ENCODE measurements around the gene PTPN2.
"Not testable (repeated sequence)": the region's sequence is repeated elsewhere in the genome, so short reads cannot be mapped to it uniquely, and the experiment has no call there.

The PTPN2 gene

GRCh38 chr18:12821408-12821807 lies 62.6 kb downstream of the PTPN2 start:
- no peak for DNase-seq

- DNase-seq: no peak
Measured at GRCh38 chr18:12820506-12820905, 63.5 kb downstream of the PTPN2 start.

- DNase-seq: no peak
Measured at GRCh38 chr18:12819841-12820240, 64.2 kb downstream of the PTPN2 start.

GRCh38 chr18:12819322-12819721 lies 64.7 kb downstream of the PTPN2 start:
- no peak for DNase-seq

- no peak for DNase-seq
Measured at GRCh38 chr18:12818243-12818642, 65.8 kb downstream of the PTPN2 start.

GRCh38 chr18:12816451-12816850 lies 67.6 kb downstream of the PTPN2 start:
- DNase-seq: no peak

DNA sequence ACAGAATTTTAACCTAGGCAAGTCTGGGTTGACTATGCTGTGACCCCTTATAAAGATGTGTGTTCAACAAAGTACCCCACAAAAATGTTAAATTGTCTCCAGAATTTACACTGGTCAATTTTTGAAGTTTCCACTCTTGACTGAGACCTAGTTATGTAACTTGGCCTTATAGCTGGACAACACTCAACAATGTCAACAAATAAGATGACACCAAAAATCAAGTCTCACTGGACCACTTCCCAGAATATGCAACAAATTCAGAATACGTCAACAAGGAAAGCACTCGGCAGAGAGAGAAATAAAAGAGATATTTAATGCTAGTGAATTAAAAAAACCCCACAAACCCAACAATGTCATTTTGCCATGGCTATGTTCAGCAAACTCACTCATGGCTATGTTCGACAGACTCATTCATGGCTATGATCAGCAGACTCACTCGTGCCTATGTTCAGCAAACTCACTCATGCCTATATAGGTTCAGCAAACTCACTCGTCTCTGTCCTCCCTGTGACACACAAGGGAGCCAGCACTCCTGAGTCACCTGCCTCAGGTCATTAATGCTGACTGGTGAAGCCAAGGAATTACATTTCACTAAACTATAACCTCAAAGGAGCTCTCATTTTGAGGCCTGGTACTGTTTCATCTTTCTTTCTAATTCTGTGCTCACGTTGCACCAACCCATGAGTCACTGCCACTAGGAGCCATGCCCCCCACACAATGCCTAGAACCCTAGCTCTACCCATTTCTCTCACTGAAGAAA lies 72.7 kb downstream of the PTPN2 start:
- DNase-seq: no peak

- no peak for DNase-seq
Measured at GRCh38 chr18:12803069-12803936, 80.7 kb downstream of the PTPN2 start.

GRCh38 chr18:12802538-12802937 lies 81.5 kb downstream of the PTPN2 start:
- DNase-seq: no peak

DNA sequence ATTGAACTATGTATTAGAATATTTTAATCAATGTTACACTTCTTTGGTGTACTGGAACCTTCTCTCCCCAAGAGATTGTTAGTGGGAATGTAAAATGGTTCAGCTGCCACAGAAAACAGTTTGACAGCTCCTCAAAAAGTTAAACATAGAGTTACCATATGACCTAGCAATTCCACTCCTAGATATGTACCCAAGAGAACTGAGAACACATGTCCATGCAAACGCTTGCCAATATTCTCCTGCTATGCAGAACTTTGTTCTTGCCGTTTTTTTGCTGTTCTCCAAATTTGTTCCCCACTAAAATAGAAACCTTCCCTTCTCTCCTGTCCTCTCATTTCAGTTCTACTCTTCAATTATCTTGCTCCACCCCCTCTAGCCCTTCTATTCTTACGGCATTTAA lies 87.6 kb downstream of the PTPN2 start:
- no peak for DNase-seq

- DNase-seq: no peak
Measured at GRCh38 chr18:12791610-12792009, 92.4 kb downstream of the PTPN2 start.

GRCh38 chr18:12786669-12787068 lies 97.4 kb downstream of the PTPN2 start:
- DNase-seq: no peak

GRCh38 chr18:12783524-12783923 lies 100.5 kb downstream of the PTPN2 start:
- no peak for DNase-seq

DNA sequence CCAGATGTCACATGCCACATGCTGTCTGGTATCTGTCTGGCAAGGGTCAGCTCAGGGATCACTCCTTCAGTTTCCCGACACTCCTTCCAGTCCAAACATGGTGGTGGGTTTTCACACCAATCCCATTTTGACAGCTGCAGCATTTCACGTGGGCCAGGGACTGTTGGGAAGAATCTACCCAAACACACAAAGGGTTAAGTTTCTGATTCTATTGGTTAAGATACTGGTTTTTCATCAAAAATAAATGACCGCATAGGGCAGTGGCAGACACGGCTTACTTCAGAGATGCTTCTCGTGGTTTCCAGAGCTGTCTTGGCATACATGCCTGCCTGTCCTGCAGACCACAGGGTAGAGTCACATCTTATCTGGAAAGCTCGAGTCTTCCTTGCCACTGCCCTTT lies 101.5 kb downstream of the PTPN2 start:
- DNase-seq: no peak

- no peak for DNase-seq
Measured at GRCh38 chr18:12779456-12779855, 104.6 kb downstream of the PTPN2 start.

DNA sequence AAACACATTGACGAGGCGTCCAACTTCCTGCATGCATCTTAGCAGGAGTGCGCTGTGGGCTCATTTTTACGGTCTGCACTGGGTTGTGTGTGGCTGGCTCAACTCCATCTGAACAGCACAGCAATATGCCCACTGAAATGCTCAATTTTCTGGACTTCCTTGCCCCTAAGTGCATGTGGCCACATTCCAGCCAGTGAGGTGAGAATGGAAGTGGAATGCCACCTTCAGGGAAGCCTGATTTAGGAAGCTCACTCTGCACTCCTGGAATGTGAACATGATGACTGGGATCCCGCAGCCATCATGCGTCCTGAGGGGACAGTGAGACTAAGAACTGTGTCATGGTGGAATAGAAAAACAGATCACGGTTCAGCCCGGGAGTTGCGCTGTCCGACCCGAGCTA lies 105.0 kb downstream of the PTPN2 start:
- DNase-seq: no peak

DNA sequence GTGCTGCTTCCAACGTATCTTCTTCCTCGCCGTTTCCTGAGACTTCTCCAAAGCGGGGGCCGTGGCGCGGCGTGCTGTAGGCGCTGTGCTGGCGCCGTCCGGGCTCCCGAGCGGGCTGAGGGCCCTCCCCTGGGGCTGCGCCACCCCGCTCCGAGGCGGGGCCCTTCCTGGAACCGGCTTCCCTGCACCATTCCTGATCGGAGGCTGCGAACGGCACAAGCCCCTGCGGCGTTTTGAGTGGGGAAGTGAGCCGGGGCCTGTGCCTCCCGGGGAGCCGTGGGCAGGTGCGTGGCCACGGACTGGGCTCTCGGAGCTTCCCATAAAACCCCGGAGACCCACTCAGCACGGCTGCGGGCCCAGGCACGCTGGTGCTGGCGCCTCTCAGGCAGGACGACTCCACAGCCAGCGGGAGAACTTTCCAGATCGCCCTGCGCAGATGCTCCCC lies 106.5 kb downstream of the PTPN2 start:
- DNase-seq: no peak

DNA sequence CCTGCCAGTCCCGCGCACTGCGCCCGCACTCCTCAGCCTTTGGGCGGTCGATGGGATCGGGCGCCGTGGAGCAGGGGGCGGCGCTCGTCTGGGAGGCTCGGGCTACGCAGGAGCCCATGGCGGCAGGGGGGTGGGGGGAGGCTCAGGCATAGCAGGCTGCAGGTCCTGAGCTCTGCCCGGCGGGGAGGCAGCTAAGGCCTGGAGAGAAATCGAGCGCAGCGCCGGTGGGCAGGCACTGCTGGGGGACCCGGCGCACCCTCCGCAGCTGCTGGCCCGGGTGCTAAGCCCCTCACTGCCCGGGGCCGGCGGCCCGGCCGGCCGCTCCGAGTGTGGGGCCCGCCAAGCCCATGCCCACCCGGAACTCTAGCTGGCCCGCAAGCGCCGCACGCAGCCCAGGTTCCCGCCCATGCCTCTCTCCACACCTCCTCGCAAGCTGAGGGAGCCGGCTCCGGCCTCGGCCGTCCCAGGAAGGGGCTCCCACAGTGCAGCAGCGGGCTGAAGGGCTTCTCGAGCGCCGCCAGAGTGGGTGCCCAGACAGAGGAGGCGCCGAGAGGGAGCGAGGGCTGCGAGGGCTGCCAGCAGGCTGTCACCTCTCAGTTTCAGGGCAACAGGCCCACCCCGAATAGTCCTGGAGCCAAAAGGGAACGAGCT lies 107.1 kb downstream of the PTPN2 start:
- no peak for DNase-seq

GRCh38 chr18:12776415-12776814 lies 107.6 kb downstream of the PTPN2 start:
- DNase-seq: not testable (repeated sequence)

GRCh38 chr18:12774982-12775381 lies 109.1 kb downstream of the PTPN2 start:
- peak; percentile 6 to 46 for DNase-seq

DNA sequence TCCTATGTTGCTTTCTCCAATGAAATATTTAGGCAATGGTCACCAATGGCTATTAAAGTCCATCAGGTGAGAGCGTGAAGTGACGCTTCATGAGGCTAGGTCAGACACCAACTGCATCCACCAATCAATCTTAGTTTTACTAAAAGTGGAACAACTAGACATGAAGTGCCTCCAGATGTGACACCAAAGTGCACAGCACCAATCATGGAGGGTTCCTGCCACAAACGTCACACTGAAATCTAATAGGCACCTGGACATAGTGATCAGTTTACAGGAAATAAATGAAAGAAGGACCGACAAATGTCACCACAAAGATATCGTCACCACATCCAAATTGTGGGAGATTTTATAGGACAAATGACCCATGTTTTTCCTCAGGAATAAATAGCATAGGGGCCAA lies 110.7 kb downstream of the PTPN2 start:
- no peak for DNase-seq

GRCh38 chr18:12772111-12772510 lies 111.9 kb downstream of the PTPN2 start:
- no peak for DNase-seq

GRCh38 chr18:12770469-12771219 lies 113.4 kb downstream of the PTPN2 start:
- DNase-seq: no peak
